SKM-1 (cell line): Measurements from ENCODE around the gene ARID1B.

Experiments used
- DNase-seq: peaks from one replicate; lab custom pipeline; 2025; ENCODE audit not compliant: unreplicated experiment; lab: John Stamatoyannopoulos, UW

Gene ARID1B

GRCh38 chr6:157066781-157067491 is 289.8 kb downstream of the ARID1B start:
- no peak for DNase-seq

DNA sequence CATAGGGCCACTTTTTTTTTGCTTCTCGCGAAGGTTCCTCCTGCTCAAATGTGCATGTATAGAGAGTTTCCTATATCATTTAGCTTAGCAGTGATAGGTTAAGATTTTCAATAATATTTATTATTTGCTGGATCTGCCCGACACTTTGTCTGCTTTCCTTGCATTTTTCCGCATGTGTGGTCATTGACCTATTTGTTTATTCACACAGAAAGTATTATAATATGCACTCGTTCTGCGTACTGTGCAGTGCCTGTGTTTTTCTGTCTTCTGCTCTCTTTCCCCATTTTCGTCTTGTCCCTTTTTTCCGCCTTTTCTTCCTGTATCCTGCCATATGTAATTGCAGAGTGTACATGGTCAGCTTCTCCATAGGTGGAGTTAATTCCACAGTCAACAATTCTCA is 290.3 kb downstream of the ARID1B start:
- no peak for DNase-seq

DNA sequence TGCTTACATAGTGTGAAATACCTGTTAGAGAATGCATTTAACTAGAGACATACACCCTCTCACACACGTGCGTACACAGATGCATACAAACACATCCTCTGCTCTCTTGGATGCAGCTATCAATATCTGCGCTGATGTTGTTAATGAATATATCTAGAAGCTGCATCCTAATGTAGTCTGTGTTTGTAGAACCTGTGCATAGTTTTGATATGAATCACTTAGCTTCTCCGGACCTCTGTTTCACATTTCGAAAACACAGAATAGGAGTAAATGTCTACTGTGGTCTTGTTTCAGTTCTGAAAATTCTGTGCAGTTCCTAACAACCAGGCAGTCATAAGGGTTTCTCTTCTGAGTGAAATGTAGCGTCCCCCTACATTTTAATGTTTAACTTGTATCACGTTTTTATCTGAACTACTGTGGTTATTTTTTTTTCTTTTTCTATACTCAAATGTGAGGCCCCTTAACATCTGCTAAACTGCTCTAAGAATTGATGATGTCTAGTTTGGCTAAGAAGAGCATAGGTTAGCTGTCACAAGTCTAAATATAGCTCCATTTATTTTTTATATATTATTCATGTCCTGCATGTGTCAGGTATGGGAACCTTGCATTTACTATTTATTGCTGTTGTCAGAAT is 291.6 kb downstream of the ARID1B start:
- no peak for DNase-seq

GRCh38 chr6:157069585-157069984 is 292.4 kb downstream of the ARID1B start:
- no peak for DNase-seq

GRCh38 chr6:157070403-157071107 is 293.4 kb downstream of the ARID1B start:
- no peak for DNase-seq

- no peak for DNase-seq
Observed at GRCh38 chr6:157072128-157072527, 294.9 kb downstream of the ARID1B start.

DNA sequence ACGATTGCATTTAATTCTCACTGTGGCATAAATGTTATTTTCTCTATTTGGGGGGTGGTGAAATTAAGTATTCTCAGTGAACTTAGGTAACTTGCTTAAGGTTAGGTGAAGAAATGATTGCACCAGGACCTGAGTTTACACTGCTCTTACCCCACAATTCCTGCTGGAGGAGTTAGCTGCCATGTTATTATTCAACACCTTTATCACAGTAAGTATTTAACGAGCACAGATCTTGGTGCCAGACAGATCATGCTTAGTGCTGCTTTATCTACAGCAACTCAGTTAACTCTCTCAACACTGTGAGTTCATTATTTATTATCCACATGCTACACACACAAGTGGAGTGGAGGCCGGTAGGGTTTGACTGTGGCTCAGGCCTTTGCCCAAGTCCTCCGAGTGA is 296.4 kb downstream of the ARID1B start:
- no peak for DNase-seq

- DNase-seq = no peak
Observed at GRCh38 chr6:157074969-157075368, 297.8 kb downstream of the ARID1B start.

GRCh38 chr6:157075549-157076450 is 298.6 kb downstream of the ARID1B start:
- no peak for DNase-seq

GRCh38 chr6:157076451-157076822 is 299.3 kb downstream of the ARID1B start:
- DNase-seq = no peak

DNA sequence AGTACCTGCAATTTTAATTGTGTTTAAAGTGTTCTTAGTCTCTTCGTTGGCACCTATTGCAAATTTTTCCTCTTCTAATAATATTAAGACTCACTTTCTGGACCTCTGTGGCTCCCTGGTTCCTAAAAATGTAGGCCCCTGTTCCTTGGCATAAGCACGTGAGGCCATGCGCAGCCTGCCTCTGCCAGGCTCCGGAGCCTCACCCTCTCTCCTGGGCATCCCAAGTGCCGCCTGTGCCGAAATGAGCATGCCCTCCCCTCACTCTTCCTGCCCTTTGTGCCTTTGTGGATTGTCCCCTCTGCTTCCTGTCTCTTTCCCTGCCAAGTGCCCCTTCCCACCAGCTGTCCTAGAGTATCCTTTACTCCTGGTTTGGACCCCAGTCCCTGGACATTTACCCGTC is 300.1 kb downstream of the ARID1B start:
- DNase-seq = no peak

GRCh38 chr6:157078326-157078725 is 301.1 kb downstream of the ARID1B start:
- no peak for DNase-seq

DNA sequence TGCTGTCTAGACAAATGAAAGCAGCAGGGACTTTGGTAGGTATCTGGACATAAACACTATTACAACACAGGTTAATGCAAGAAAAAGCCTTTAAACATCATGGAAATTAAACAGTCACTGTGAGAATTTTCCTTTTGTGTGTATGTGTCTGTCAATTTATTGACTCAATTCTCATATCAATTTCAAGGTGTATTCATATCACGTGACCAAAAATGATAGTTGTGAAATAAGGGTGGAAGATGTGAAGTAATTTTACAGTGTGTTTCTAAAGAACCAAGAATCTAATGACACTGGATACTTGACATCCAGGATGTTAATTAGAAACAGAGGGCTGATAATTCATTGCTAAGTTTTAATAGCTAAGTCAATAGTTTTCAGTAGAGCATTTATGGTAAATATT is 302.1 kb downstream of the ARID1B start:
- no peak for DNase-seq

- DNase-seq = no peak
Observed at GRCh38 chr6:157079771-157080170, 302.6 kb downstream of the ARID1B start.

DNA sequence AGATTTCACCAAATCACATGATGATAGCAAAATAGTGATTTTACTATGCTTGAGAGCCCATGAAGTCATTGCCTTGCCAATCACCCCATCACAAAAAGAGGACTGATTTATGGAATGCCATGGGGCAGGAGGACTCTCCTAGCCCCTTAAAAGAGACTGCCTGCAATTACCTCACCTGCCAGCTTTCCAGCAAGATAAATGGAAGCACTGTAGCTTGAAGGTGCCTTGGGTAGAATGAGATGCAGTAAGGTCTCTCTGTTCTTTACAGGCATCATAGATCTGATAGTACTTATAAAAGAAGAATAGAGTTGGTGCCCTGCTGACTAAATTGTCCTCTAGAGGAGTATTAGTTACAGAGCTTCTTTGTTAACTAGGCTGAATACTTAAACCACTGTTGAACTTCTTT is 303.8 kb downstream of the ARID1B start:
- DNase-seq = no peak

DNA sequence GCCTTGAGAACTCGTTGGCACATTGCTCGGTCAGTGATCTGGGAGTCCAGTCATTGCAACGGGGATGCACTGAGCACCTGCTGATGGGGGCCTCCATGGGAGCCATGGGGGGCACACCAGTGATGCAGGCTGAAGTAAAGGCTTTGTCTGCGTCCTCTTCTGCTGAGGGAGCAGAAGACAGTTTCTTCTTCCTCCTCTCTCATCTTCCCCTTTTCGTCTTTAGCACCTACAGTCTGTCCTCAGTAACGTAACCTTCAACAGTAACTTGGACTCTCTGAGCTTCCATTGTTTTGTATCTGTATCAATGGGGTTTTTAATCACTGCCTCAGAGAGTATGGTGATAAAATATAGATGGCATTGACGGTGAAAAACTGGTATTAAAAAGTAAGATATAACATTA is 306.2 kb downstream of the ARID1B start:
- no peak for DNase-seq

DNA sequence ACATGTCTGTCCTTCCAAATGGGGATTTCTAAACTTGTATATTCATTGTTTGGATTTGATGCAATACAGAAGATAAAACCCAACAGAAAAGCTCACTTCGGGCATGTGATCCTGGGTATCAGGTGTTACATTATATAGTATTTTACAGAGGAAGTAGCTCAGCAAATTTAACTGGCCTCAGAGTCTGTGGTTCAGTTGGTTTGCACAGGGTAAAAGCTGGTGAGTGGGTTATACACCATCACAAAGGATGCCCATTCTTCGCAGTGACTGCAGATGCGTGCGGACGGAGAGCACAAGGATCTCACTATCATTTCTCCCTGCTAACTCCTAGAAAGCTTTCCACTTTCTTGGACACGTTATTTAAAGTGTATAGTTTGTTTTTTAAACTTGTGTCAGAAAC is 309.5 kb downstream of the ARID1B start:
- no peak for DNase-seq

DNA sequence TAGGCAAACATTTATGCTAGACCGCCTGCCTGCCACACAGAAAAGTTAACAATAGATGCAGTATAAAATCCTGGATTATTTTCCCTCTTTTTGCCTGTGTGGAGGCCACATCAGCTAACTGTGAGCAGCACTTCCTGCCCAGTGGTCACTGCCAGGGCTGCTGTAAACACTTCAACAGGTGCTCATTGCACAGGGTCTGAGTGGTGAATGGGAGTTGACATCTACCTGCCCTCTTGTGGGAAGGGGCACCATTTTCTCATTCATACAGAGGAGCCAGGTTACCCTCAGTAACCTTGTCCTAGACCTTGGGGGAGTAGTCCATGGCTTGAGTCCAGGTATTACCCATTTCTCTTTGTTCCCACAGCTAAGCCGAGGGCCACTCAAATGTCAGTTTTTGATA is 310.8 kb downstream of the ARID1B start:
- no peak for DNase-seq

- no peak for DNase-seq
Observed at GRCh38 chr6:157088841-157089240, 311.7 kb downstream of the ARID1B start.

DNA sequence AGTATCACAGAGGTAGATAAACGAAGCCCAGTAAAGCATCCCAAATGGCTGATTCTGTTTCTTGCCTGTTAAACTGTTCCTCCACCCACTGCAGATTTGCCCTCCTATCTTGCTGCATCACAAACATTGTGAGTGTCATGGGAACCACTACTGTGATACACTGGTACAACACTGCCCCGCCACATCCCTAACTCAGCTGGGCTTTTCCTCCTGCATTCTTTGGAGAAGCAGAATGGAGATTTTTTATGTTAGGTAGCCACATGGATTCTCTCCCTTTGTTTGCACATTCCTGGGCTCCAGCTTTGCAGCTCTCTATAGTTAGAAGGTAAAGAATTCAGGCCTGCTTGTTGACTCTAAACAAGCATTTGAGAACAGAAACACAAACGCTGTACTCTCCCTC is 312.1 kb downstream of the ARID1B start:
- DNase-seq = no peak

DNA sequence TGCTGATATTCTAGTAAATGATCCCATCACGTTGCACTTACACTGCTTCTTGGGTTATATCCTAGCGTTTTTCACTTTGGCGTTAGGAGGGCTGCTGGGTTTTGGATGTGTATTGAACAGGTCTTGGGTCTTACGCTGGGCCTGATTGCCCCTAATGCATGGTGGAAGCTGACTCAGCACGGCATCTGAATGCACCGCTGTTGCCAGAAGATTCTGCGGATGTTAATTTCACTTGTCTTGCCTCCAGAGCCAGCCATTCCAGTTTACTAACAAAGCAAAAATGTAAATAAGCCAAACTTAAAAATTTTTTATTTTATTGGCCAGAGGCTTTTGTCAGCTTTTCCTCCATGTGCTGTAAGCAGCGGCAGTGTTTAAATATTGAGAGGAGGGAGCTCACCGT is 312.7 kb downstream of the ARID1B start:
- DNase-seq = no peak
